Urinary bladder (tissue), 2 donors: ENCODE measurements around the gene PRR20E. TPM values are rescaled to one million over a fixed set of nuclear protein-coding genes. Genes with fewer than 3 reads are reported as not detected.

Experiments
- polyA plus RNA-seq: library from polyadenylated mRNA; stranded (reverse); fragments of 200-250 nt; gene quantifications from one replicate; pipeline ENCODE4 v1.2.3, GENCODE V29; 2013
- small RNA-seq: library from RNA; depleted of rRNA; stranded (forward); fragments of <200 nt; gene quantifications from one replicate; pipeline ENCODE3, GENCODE V24; 2014
- total RNA-seq: library from RNA; depleted of rRNA; stranded (reverse); fragments of >200 nt; gene quantifications from one replicate; pipeline ENCODE4 v1.2.3, GENCODE V29; 2014
- donor health status: healthy.

The PRR20E gene
- total and polyA plus RNA-seq, 2 donors: not detected

Small RNA genes within 50 kb of the gene (small RNA-seq; reads per million reads assigned to genes)
- not detected for gene PRR20FP

Other genes with a start within 250 kb of the PRR20E start
- not detected for gene PRR20A, start 26.3 kb upstream of the PRR20E start, total RNA-seq
- gene PRR20A, start 26.3 kb upstream of the PRR20E start, polyA plus RNA-seq: not detected
- gene PRR20B, start 19.7 kb upstream of the PRR20E start, total RNA-seq: not detected
- gene PRR20B, start 19.7 kb upstream of the PRR20E start, polyA plus RNA-seq: not detected
- not detected for gene PRR20C, start 13.1 kb upstream of the PRR20E start, total RNA-seq
- not detected for gene PRR20C, start 13.1 kb upstream of the PRR20E start, polyA plus RNA-seq
- gene PRR20D, start 6.6 kb upstream of the PRR20E start, total RNA-seq: not detected
- not detected for gene PRR20D, start 6.6 kb upstream of the PRR20E start, polyA plus RNA-seq